ENCODE measurements around the gene NUFIP2.
"Not testable (repeated sequence)": the region's sequence is repeated elsewhere in the genome, so short reads cannot be mapped to it uniquely, and the experiment has no call there.

The NUFIP2 gene

GRCh38 chr17:29278692-29279091 is 15.3 kb downstream of the NUFIP2 start:
- TF ChIP-seq ESRRG (CRISPR knock-in tag; IDR thresholded peaks at IDR 0.05) = no peak
- no peak for TF ChIP-seq ZFP3 (CRISPR knock-in tag; IDR thresholded peaks at IDR 0.05)
- no peak for TF ChIP-seq CSDC2 (CRISPR knock-in tag; IDR thresholded peaks at IDR 0.05)
- TF ChIP-seq TSHZ2 (CRISPR knock-in tag; IDR thresholded peaks at IDR 0.05) = no peak
- no peak for TF ChIP-seq BACH2 (CRISPR knock-in tag; IDR thresholded peaks at IDR 0.05; ENCODE audit: borderline replicate concordance)
- no peak for TF ChIP-seq PATZ1 (CRISPR knock-in tag; IDR thresholded peaks at IDR 0.05; ENCODE audit: borderline replicate concordance)
- no peak for TF ChIP-seq ZNF565 (CRISPR knock-in tag; conservative IDR thresholded peaks at IDR 0.05; ENCODE audit: low read depth)
- ATAC-seq = no peak

GRCh38 chr17:29273924-29274323 is 20.0 kb downstream of the NUFIP2 start:
- TF ChIP-seq ISL1 (CRISPR knock-in tag; IDR thresholded peaks at IDR 0.05) (no peak), TCF4 (CRISPR knock-in tag; IDR thresholded peaks at IDR 0.05; ENCODE audit: borderline replicate concordance) (no peak), RARB (CRISPR knock-in tag; IDR thresholded peaks at IDR 0.05) (no peak), ZNF565 (CRISPR knock-in tag; conservative IDR thresholded peaks at IDR 0.05; ENCODE audit: low read depth) (no peak), ARNTL (CRISPR knock-in tag; IDR thresholded peaks at IDR 0.05; ENCODE audit: borderline replicate concordance, low read depth) (no peak), ZC3H10 (CRISPR knock-in tag; IDR thresholded peaks at IDR 0.05) (no peak), TSHZ2 (CRISPR knock-in tag; IDR thresholded peaks at IDR 0.05) (no peak), GLIS3 (CRISPR knock-in tag; IDR thresholded peaks at IDR 0.05) (no peak), BACH2 (CRISPR knock-in tag; IDR thresholded peaks at IDR 0.05; ENCODE audit: borderline replicate concordance) (no peak), SNAI2 (CRISPR knock-in tag; IDR thresholded peaks at IDR 0.05) (no peak), ESRRG (CRISPR knock-in tag; IDR thresholded peaks at IDR 0.05) (no peak), TOX (CRISPR knock-in tag; IDR thresholded peaks at IDR 0.05; ENCODE audit: borderline replicate concordance) (no peak), ZNF8 (CRISPR knock-in tag; IDR thresholded peaks at IDR 0.05) (no peak)
- TF ChIP-seq, protein P1, sequence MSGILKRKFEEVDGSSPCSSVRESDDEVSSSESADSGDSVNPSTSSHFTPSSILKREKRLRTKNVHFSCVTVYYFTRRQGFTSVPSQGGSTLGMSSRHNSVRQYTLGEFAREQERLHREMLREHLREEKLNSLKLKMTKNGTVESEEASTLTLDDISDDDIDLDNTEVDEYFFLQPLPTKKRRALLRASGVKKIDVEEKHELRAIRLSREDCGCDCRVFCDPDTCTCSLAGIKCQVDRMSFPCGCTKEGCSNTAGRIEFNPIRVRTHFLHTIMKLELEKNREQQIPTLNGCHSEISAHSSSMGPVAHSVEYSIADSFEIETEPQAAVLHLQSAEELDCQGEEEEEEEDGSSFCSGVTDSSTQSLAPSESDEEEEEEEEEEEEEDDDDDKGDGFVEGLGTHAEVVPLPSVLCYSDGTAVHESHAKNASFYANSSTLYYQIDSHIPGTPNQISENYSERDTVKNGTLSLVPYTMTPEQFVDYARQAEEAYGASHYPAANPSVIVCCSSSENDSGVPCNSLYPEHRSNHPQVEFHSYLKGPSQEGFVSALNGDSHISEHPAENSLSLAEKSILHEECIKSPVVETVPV (CRISPR knock-in tag; IDR thresholded peaks at IDR 0.05) = no peak
- ATAC-seq = no peak

DNA sequence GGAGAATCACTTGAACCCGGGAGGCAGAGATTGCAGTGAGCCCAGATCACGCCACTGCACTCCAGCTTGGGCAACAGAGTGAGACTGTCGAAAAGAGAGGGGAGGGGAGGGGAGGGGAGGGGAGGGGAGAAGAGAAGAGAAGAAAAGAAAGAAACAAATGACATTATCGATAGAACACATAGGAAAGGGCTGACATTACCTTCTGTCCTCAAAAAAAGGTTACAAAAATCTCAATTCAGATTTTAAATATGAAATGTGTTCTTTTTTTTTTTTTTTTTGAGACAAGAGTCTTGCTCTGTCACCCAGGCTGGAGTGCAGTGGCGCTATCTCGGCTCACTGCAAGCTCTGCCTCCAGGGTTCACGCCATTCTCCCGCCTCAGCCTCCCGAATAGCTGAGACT is 22.0 kb downstream of the NUFIP2 start:
- not testable (repeated sequence) for ATAC-seq

DNA sequence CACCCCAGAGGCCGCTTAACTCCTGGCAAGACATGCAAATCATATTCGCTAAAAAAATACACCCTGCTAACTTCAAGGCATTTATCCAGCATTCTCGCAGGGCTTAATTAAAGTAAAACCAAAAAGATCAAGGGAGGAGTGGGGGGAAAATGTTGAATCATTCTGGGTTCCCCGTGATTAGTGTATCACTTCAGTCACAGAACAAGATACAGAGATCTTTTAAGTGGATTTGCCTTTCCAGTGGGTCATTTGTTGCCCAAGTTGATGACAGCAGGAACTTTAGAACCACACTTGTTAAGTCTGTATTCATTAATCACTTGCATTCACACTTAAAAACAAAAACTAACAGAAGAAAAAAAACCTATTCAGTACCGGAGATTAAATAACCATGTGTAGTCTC is 30.0 kb downstream of the NUFIP2 start:
- no peak for TF ChIP-seq ARNTL (CRISPR knock-in tag; IDR thresholded peaks at IDR 0.05; ENCODE audit: borderline replicate concordance, low read depth)
- TF ChIP-seq CSDC2 (CRISPR knock-in tag; IDR thresholded peaks at IDR 0.05) = no peak
- no peak for TF ChIP-seq TSHZ2 (CRISPR knock-in tag; IDR thresholded peaks at IDR 0.05)
- TF ChIP-seq ESRRG (CRISPR knock-in tag; IDR thresholded peaks at IDR 0.05) = no peak
- no peak for TF ChIP-seq RARB (CRISPR knock-in tag; IDR thresholded peaks at IDR 0.05)
- TF ChIP-seq, protein P1 (CRISPR knock-in tag; IDR thresholded peaks at IDR 0.05) = no peak
- no peak for TF ChIP-seq PPARA (CRISPR knock-in tag; IDR thresholded peaks at IDR 0.05; ENCODE audit: borderline replicate concordance)
- TF ChIP-seq ZC3H10 (CRISPR knock-in tag; IDR thresholded peaks at IDR 0.05) = no peak
- no peak for ATAC-seq

Data from SK-N-SH treated with all-trans-retinoic acid at 6 μM for 48 hours (cell line).